Nephron progenitor cell (in vitro differentiated cells): ENCODE results near the gene ULBP1.
"Not testable (repeated sequence)": the region's sequence is repeated elsewhere in the genome, so short reads cannot be mapped to it uniquely, and the experiment has no call there.

Experiments used
- DNase-seq: peaks from one replicate; pipeline ENCODE4 v3.0.0; 2021
- H3K27ac Mint-ChIP-seq: 2 replicates; pipeline ENCODE4 v1.8.0; 2021; ENCODE audit warnings: mild to moderate bottlenecking, moderate library complexity, mixed read lengths
- H3K27me3 Mint-ChIP-seq: 2 replicates; pipeline ENCODE4 v1.8.0; 2021; ENCODE audit warnings: mild to moderate bottlenecking, low read depth, mixed read lengths; ENCODE audit not compliant: poor library complexity
- H3K36me3 Mint-ChIP-seq: 2 replicates; pipeline ENCODE4 v1.8.0; 2021; ENCODE audit warnings: low read depth, mixed read lengths
- H3K4me1 Mint-ChIP-seq: 2 replicates; pipeline ENCODE4 v1.8.0; 2021; ENCODE audit warnings: mixed read lengths
- H3K4me3 Mint-ChIP-seq: 2 replicates; pipeline ENCODE4 v1.8.0; 2021; ENCODE audit warnings: mild to moderate bottlenecking, moderate library complexity, mixed read lengths
- H3K9me3 Mint-ChIP-seq: 2 replicates; pipeline ENCODE4 v1.8.0; 2021; ENCODE audit warnings: mild to moderate bottlenecking, moderate library complexity, mixed read lengths
- TF ChIP-seq, protein P1 (sequence below): fragments of 200-600 bp; sonication (generic); IDR thresholded peaks from 2 replicates; pipeline ENCODE4 v1.5.0; 2021; ENCODE audit warnings: antibody characterized with exemption

The ULBP1 gene

DNA sequence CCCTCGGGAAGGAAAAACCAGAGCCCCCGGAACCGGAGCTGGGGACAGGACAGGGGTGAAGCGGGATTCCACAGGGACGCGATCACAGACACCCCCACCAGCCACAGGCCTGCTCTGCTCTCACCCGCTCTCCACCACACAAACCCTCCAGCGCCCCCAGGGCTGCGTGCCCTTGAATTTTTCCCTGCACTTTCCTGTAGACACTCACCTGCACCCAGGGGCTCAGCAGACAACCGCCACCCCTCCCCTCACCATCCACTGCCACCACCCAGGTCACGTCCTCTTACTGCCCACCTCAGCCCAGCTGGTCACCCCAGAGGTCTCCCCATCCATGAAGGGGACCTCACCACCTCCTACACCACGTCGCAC lies 21.3 kb upstream of the ULBP1 start:
- no peak for DNase-seq
- Mint-ChIP-seq H3K27ac (no peak overlapping the region), H3K4me1 (peaks cover 7% of the 10 kb centered on the region), H3K9me3 (no peaks in the 10 kb centered on the region), H3K27me3 (peaks cover 94% of the 10 kb centered on the region), H3K4me3 (peak overlapping the region; percentile 82), H3K36me3 (no peaks in the 10 kb centered on the region)
- TF ChIP-seq, protein P1, sequence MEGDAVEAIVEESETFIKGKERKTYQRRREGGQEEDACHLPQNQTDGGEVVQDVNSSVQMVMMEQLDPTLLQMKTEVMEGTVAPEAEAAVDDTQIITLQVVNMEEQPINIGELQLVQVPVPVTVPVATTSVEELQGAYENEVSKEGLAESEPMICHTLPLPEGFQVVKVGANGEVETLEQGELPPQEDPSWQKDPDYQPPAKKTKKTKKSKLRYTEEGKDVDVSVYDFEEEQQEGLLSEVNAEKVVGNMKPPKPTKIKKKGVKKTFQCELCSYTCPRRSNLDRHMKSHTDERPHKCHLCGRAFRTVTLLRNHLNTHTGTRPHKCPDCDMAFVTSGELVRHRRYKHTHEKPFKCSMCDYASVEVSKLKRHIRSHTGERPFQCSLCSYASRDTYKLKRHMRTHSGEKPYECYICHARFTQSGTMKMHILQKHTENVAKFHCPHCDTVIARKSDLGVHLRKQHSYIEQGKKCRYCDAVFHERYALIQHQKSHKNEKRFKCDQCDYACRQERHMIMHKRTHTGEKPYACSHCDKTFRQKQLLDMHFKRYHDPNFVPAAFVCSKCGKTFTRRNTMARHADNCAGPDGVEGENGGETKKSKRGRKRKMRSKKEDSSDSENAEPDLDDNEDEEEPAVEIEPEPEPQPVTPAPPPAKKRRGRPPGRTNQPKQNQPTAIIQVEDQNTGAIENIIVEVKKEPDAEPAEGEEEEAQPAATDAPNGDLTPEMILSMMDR: no peak

DNA sequence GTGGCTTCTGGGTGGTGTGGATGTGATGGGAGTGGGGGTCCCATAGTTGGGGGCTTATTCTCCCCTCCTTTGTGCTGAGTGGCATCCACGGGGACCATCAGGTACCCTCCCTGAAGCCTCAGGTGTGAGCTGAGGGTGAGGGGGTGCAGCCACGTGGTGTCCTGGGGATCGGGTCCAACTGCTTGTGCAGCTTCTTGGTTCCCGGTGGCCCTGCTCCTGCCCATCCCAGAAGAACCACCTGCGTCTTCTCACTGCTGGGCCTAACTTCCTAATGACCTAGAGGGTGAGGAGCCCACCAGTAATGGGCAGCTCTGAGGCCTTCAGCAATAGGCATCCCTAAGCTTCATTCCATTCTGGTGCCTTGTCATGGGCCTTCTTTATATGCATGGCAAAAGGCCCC lies 20.4 kb upstream of the ULBP1 start:
- not testable (repeated sequence) for H3K4me1 Mint-ChIP-seq, H3K36me3 Mint-ChIP-seq, H3K9me3 Mint-ChIP-seq, DNase-seq, H3K27ac Mint-ChIP-seq, H3K4me3 Mint-ChIP-seq
- peaks cover 93% of the 10 kb centered on the region for H3K27me3 Mint-ChIP-seq

GRCh38 chr6:149945276-149945675 lies 18.5 kb upstream of the ULBP1 start:
- not testable (repeated sequence) for H3K4me3 Mint-ChIP-seq, H3K9me3 Mint-ChIP-seq, H3K4me1 Mint-ChIP-seq, H3K36me3 Mint-ChIP-seq, DNase-seq, H3K27ac Mint-ChIP-seq
- peaks cover 93% of the 10 kb centered on the region for H3K27me3 Mint-ChIP-seq

DNA sequence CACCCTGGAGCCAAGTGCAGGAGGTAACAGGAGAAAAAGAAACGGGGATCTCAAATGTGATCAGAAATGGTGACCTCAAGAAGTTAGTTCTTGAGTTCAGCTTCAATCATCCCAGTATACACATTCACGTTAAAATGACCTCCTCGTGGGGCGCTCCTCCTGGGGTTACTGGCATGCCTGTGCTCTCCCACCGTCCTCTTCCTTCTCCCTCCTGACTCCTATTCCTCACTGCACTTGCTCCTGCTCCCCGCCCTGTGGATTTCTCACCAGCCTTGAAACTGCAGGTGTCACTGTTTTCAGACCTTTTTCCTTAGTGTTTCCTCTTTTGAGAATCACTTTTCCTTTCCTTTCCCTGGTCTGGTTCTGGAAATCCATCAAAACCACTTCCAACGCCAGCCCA lies 17.1 kb upstream of the ULBP1 start:
- H3K4me1 Mint-ChIP-seq, DNase-seq, H3K9me3 Mint-ChIP-seq, H3K27ac Mint-ChIP-seq, H3K4me3 Mint-ChIP-seq, H3K36me3 Mint-ChIP-seq: not testable (repeated sequence)
- H3K27me3 Mint-ChIP-seq: peaks cover 93% of the 10 kb centered on the region

- not testable (repeated sequence) for H3K27ac Mint-ChIP-seq, H3K36me3 Mint-ChIP-seq, H3K9me3 Mint-ChIP-seq, H3K4me3 Mint-ChIP-seq, DNase-seq, H3K4me1 Mint-ChIP-seq
- H3K27me3 Mint-ChIP-seq: peaks cover 93% of the 10 kb centered on the region
These were observed 16.2 kb upstream of the ULBP1 start for GRCh38 chr6:149947533-149947932.

GRCh38 chr6:149948011-149948410 lies 15.7 kb upstream of the ULBP1 start:
- Mint-ChIP-seq H3K4me1 (no peaks in the 10 kb centered on the region), H3K27ac (no peak overlapping the region), H3K9me3 (peaks cover 7% of the 10 kb centered on the region), H3K27me3 (peaks cover 93% of the 10 kb centered on the region), H3K4me3 (no peak overlapping the region), H3K36me3 (no peaks in the 10 kb centered on the region)
- DNase-seq: no peak
- TF ChIP-seq, protein P1: no peak

GRCh38 chr6:149948616-149949015 lies 15.1 kb upstream of the ULBP1 start:
- Mint-ChIP-seq H3K27me3 (peaks cover 93% of the 10 kb centered on the region), H3K36me3 (no peaks in the 10 kb centered on the region), H3K4me3 (no peak overlapping the region), H3K4me1 (no peaks in the 10 kb centered on the region), H3K9me3 (peaks cover 7% of the 10 kb centered on the region), H3K27ac (no peak overlapping the region)
- TF ChIP-seq, protein P1: no peak
- no peak for DNase-seq

DNA sequence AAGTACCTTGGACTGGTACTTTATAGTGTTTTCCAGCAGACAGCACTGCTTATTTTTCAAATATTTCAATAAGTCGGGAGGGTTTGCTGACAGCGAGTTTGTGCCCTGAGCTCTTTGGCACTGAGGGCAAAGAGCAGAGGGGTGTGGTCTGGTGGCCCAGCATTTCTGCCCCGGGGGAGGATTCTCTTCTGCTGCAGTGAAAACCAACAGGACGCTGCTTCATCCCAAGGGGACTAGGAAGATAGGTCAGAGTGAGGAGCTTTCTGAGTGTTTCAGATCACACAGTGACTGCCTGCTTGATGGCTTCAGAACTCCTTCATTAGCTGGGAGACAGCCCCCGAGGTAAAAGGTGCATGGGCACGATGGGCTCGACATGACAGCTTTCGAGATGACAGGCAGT lies 13.3 kb upstream of the ULBP1 start:
- Mint-ChIP-seq H3K4me3 (no peak overlapping the region), H3K36me3 (no peaks in the 10 kb centered on the region), H3K9me3 (peaks cover 12% of the 10 kb centered on the region), H3K27ac (no peak overlapping the region), H3K4me1 (peaks cover 4% of the 10 kb centered on the region), H3K27me3 (peaks cover 94% of the 10 kb centered on the region)
- no peak for DNase-seq
- TF ChIP-seq, protein P1: no peak
